Hepatocyte (in vitro differentiated cells): Measurements from ENCODE around the gene SAMMSON.

Source experiments
- EZH2 ChIP-seq: fragments of 200-600 bp; sonication (generic); IDR thresholded peaks from 2 replicates; pipeline ENCODE4 v1.6.1; 2016; ENCODE audit warnings: antibody characterized with exemption, mild to moderate bottlenecking, borderline replicate concordance
- TF ChIP-seq, protein P1 (sequence below): fragments of 200-600 bp; sonication (generic); IDR thresholded peaks from 2 replicates; pipeline ENCODE4 v1.5.1; 2016; ENCODE audit warnings: antibody characterized with exemption, mild to moderate bottlenecking; ENCODE audit not compliant: poor library complexity

- TF ChIP-seq, protein P1, sequence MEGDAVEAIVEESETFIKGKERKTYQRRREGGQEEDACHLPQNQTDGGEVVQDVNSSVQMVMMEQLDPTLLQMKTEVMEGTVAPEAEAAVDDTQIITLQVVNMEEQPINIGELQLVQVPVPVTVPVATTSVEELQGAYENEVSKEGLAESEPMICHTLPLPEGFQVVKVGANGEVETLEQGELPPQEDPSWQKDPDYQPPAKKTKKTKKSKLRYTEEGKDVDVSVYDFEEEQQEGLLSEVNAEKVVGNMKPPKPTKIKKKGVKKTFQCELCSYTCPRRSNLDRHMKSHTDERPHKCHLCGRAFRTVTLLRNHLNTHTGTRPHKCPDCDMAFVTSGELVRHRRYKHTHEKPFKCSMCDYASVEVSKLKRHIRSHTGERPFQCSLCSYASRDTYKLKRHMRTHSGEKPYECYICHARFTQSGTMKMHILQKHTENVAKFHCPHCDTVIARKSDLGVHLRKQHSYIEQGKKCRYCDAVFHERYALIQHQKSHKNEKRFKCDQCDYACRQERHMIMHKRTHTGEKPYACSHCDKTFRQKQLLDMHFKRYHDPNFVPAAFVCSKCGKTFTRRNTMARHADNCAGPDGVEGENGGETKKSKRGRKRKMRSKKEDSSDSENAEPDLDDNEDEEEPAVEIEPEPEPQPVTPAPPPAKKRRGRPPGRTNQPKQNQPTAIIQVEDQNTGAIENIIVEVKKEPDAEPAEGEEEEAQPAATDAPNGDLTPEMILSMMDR = no peak
- no peak for TF ChIP-seq EZH2
These were observed 94.7 kb downstream of the SAMMSON start for GRCh38 chr3:70094197-70094596.
